Right atrium auricular region (tissue), 2 donors: Measurements from ENCODE around the gene CNTN6. TPM values are rescaled to one million over a fixed set of nuclear protein-coding genes. Genes with fewer than 3 reads are reported as not detected.
"Not testable (repeated sequence)": the region's sequence is repeated elsewhere in the genome, so short reads cannot be mapped to it uniquely, and the experiment has no call there.

Experiments used
- DNase-seq: peaks from one replicate; pipeline ENCODE4 v3.0.0-alpha.2; 2019; ENCODE audit warnings: low spot score
- H3K27ac ChIP-seq, 2 donors: fragments of 200-600 bp; sonication (generic); 1 replicate in 1 of 2; 2 replicates in 1 of 2; pipeline ENCODE4 v1.5.1; 2016 to 2019
- H3K27me3 ChIP-seq, 2 donors: fragments of 200-600 bp; sonication (generic); one replicate each; pipeline versions ENCODE4 v1.5.1 to v1.6.0; 2017 to 2019
- H3K36me3 ChIP-seq: fragments of 200-600 bp; sonication (generic); one replicate; pipeline ENCODE4 v1.5.1; 2016
- H3K4me1 ChIP-seq, 2 donors: fragments of 200-600 bp; sonication (generic); one replicate each; pipeline versions ENCODE4 v1.5.1 to v1.6.0; 2017 to 2019
- H3K4me3 ChIP-seq, 2 donors: fragments of 200-600 bp; sonication (generic); 1 replicate in 1 of 2; 2 replicates in 1 of 2; pipeline ENCODE4 v1.5.1; 2017 to 2019; ENCODE audit warnings: mild to moderate bottlenecking in 1 of 2, moderate library complexity in 1 of 2
- H3K9me3 ChIP-seq, 2 donors: fragments of 200-600 bp; sonication (generic); one replicate each; pipeline ENCODE4 v1.5.1; 2019
- CTCF ChIP-seq, 2 donors: fragments of 200-600 bp; sonication (generic); IDR thresholded peaks; one replicate each; pipeline ENCODE4 v1.5.1; 2019; ENCODE audit warnings: antibody characterized with exemption in 2 of 2
- total RNA-seq, 2 donors: library from RNA; depleted of rRNA; stranded (reverse); fragments of >200 nt; gene quantifications; one replicate each; pipeline ENCODE4 v1.1.0, GENCODE V29; 2016

CNTN6 gene
- total RNA-seq, 2 donors from 2014 or later, result 0.28 TPM; not detected in 1

- no peak for TF ChIP-seq CTCF (IDR thresholded peaks at IDR 0.05)
- H3K36me3 ChIP-seq, result no peaks in the 10 kb centered on the region
- no peak overlapping the region for H3K27ac ChIP-seq
- H3K27me3 ChIP-seq, result no peaks in the 10 kb centered on the region
- H3K9me3 ChIP-seq, result no peaks in the 10 kb centered on the region
- no peak for DNase-seq
- H3K4me3 ChIP-seq, result no peak overlapping the region
- H3K4me1 ChIP-seq, result no peaks in the 10 kb centered on the region
These were observed 288.3 kb downstream of the CNTN6 start for GRCh38 chr3:1380926-1381646.

- no peak for TF ChIP-seq CTCF (IDR thresholded peaks at IDR 0.05)
- Histone ChIP-seq H3K4me1 (no peaks in the 10 kb centered on the region), H3K4me3 (no peak overlapping the region), H3K27ac (no peak overlapping the region), H3K27me3 (no peaks in the 10 kb centered on the region), H3K36me3 (no peaks in the 10 kb centered on the region), H3K9me3 (no peaks in the 10 kb centered on the region)
- no peak for DNase-seq
These were observed 288.8 kb downstream of the CNTN6 start for GRCh38 chr3:1381647-1382036.

- DNase-seq, H3K4me3 ChIP-seq, H3K27ac ChIP-seq, H3K27me3 ChIP-seq, H3K9me3 ChIP-seq, H3K4me1 ChIP-seq, H3K36me3 ChIP-seq: not testable (repeated sequence)
These were observed 294.6 kb downstream of the CNTN6 start for GRCh38 chr3:1387396-1387905.

GRCh38 chr3:1394188-1394587 lies 301.4 kb downstream of the CNTN6 start:
- no peak for DNase-seq
- no peak for TF ChIP-seq CTCF (IDR thresholded peaks at IDR 0.05)
- H3K9me3 ChIP-seq, result no peaks in the 10 kb centered on the region
- H3K4me1 ChIP-seq, result no peaks in the 10 kb centered on the region
- H3K4me3 ChIP-seq, result no peak overlapping the region
- H3K36me3 ChIP-seq, result no peaks in the 10 kb centered on the region
- no peaks in the 10 kb centered on the region for H3K27me3 ChIP-seq
- H3K27ac ChIP-seq, result no peak overlapping the region

- no peak for TF ChIP-seq CTCF (IDR thresholded peaks at IDR 0.05)
- no peaks in the 10 kb centered on the region for H3K27me3 ChIP-seq
- no peak for DNase-seq
- H3K4me3 ChIP-seq, result no peak overlapping the region
- no peak overlapping the region for H3K27ac ChIP-seq
- H3K36me3 ChIP-seq, result no peaks in the 10 kb centered on the region
- H3K9me3 ChIP-seq, result no peaks in the 10 kb centered on the region
- H3K4me1 ChIP-seq, result no peaks in the 10 kb centered on the region
These were observed 307.7 kb downstream of the CNTN6 start for GRCh38 chr3:1400571-1400970.

- DNase-seq, result no peak
- Histone ChIP-seq H3K9me3 (no peaks in the 10 kb centered on the region), H3K36me3 (no peaks in the 10 kb centered on the region), H3K4me3 (no peak overlapping the region), H3K27me3 (no peaks in the 10 kb centered on the region), H3K27ac (no peak overlapping the region), H3K4me1 (no peaks in the 10 kb centered on the region)
- TF ChIP-seq CTCF (IDR thresholded peaks at IDR 0.05), result no peak
These were observed 311.6 kb downstream of the CNTN6 start for GRCh38 chr3:1404270-1404962.
